Measurements from ENCODE around the gene MRPL40.

GRCh38 chr22:19407649-19408606 is 24.4 kb upstream of the MRPL40 start:
- TF ChIP-seq CTCF (IDR thresholded peaks at IDR 0.05) = no peak
- no peak for TF ChIP-seq POLR2A (IDR thresholded peaks at IDR 0.05)
